ENCODE measurements around the gene GLRA3.

Gene GLRA3

GRCh38 chr4:174681723-174682300 lies 147.2 kb downstream of the GLRA3 start:
- TF ChIP-seq POLR2AphosphoS5 (IDR thresholded peaks at IDR 0.05; ENCODE audit: low read depth, low read length): no peak
- TF ChIP-seq TAF1 (IDR thresholded peaks at IDR 0.05; ENCODE audit: borderline replicate concordance, low read depth, low read length): no peak
- TF ChIP-seq POLR2A (IDR thresholded peaks at IDR 0.05; ENCODE audit: low read depth, low read length): no peak
- DNase-seq (ENCODE audit: insufficient read length): no peak

GRCh38 chr4:174674305-174674840 lies 154.7 kb downstream of the GLRA3 start:
- no peak for FAIRE-seq

More at GRCh38 chr4:174681723-174682300, 147.2 kb downstream of the GLRA3 start:
- FAIRE-seq: no peak

GRCh38 chr4:174673865-174674264 lies 155.2 kb downstream of the GLRA3 start:
- TF ChIP-seq POLR2A (IDR thresholded peaks at IDR 0.05; ENCODE audit: low read depth, low read length) (no peak), POLR2AphosphoS5 (IDR thresholded peaks at IDR 0.05; ENCODE audit: low read depth, low read length) (no peak), TAF1 (IDR thresholded peaks at IDR 0.05; ENCODE audit: borderline replicate concordance, low read depth, low read length) (no peak)
- FAIRE-seq: no peak
- DNase-seq (ENCODE audit: insufficient read length): no peak

More at GRCh38 chr4:174674305-174674840, 154.7 kb downstream of the GLRA3 start:
- no peak for DNase-seq (ENCODE audit: insufficient read length)
- TF ChIP-seq TAF1 (IDR thresholded peaks at IDR 0.05; ENCODE audit: borderline replicate concordance, low read depth, low read length): no peak
- TF ChIP-seq POLR2AphosphoS5 (IDR thresholded peaks at IDR 0.05; ENCODE audit: low read depth, low read length): no peak
- no peak for TF ChIP-seq POLR2A (IDR thresholded peaks at IDR 0.05; ENCODE audit: low read depth, low read length)

GRCh38 chr4:174672276-174672675 lies 156.8 kb downstream of the GLRA3 start:
- DNase-seq (ENCODE audit: insufficient read length) (no peak), FAIRE-seq (no peak)
- TF ChIP-seq POLR2A (IDR thresholded peaks at IDR 0.05; ENCODE audit: low read depth, low read length) (no peak), TAF1 (IDR thresholded peaks at IDR 0.05; ENCODE audit: borderline replicate concordance, low read depth, low read length) (no peak), POLR2AphosphoS5 (IDR thresholded peaks at IDR 0.05; ENCODE audit: low read depth, low read length) (no peak)

- no peak for DNase-seq (ENCODE audit: insufficient read length)
- FAIRE-seq: no peak
Observed at GRCh38 chr4:174669270-174669669, 159.8 kb downstream of the GLRA3 start.

GRCh38 chr4:174665799-174666198 lies 163.2 kb downstream of the GLRA3 start:
- no peak for DNase-seq (ENCODE audit: insufficient read length)
- TF ChIP-seq POLR2A (IDR thresholded peaks at IDR 0.05; ENCODE audit: low read depth, low read length) (no peak), TAF1 (IDR thresholded peaks at IDR 0.05; ENCODE audit: borderline replicate concordance, low read depth, low read length) (no peak), POLR2AphosphoS5 (IDR thresholded peaks at IDR 0.05; ENCODE audit: low read depth, low read length) (no peak)
- no peak for FAIRE-seq

More at GRCh38 chr4:174669270-174669669, 159.8 kb downstream of the GLRA3 start:
- TF ChIP-seq POLR2A (IDR thresholded peaks at IDR 0.05; ENCODE audit: low read depth, low read length) (no peak), TAF1 (IDR thresholded peaks at IDR 0.05; ENCODE audit: borderline replicate concordance, low read depth, low read length) (no peak), POLR2AphosphoS5 (IDR thresholded peaks at IDR 0.05; ENCODE audit: low read depth, low read length) (no peak)

GRCh38 chr4:174663216-174663615 lies 165.8 kb downstream of the GLRA3 start:
- no peak for DNase-seq (ENCODE audit: insufficient read length)
- no peak for FAIRE-seq
- no peak for TF ChIP-seq TAF1 (IDR thresholded peaks at IDR 0.05; ENCODE audit: borderline replicate concordance, low read depth, low read length)
- TF ChIP-seq POLR2AphosphoS5 (IDR thresholded peaks at IDR 0.05; ENCODE audit: low read depth, low read length): no peak
- no peak for TF ChIP-seq POLR2A (IDR thresholded peaks at IDR 0.05; ENCODE audit: low read depth, low read length)

- no peak for FAIRE-seq
- TF ChIP-seq TAF1 (IDR thresholded peaks at IDR 0.05; ENCODE audit: borderline replicate concordance, low read depth, low read length) (no peak), POLR2AphosphoS5 (IDR thresholded peaks at IDR 0.05; ENCODE audit: low read depth, low read length) (no peak), POLR2A (IDR thresholded peaks at IDR 0.05; ENCODE audit: low read depth, low read length) (no peak)
Observed at GRCh38 chr4:174658246-174658645, 170.8 kb downstream of the GLRA3 start.

GRCh38 chr4:174657472-174657871 lies 171.6 kb downstream of the GLRA3 start:
- TF ChIP-seq POLR2AphosphoS5 (IDR thresholded peaks at IDR 0.05; ENCODE audit: low read depth, low read length) (no peak), TAF1 (IDR thresholded peaks at IDR 0.05; ENCODE audit: borderline replicate concordance, low read depth, low read length) (no peak), POLR2A (IDR thresholded peaks at IDR 0.05; ENCODE audit: low read depth, low read length) (no peak)
- DNase-seq (ENCODE audit: insufficient read length) (no peak), FAIRE-seq (no peak)

More at GRCh38 chr4:174658246-174658645, 170.8 kb downstream of the GLRA3 start:
- no peak for DNase-seq (ENCODE audit: insufficient read length)

GRCh38 chr4:174654634-174655033 lies 174.4 kb downstream of the GLRA3 start:
- DNase-seq (ENCODE audit: insufficient read length) (no peak), FAIRE-seq (no peak)
- no peak for TF ChIP-seq POLR2A (IDR thresholded peaks at IDR 0.05; ENCODE audit: low read depth, low read length)
- TF ChIP-seq TAF1 (IDR thresholded peaks at IDR 0.05; ENCODE audit: borderline replicate concordance, low read depth, low read length): no peak
- no peak for TF ChIP-seq POLR2AphosphoS5 (IDR thresholded peaks at IDR 0.05; ENCODE audit: low read depth, low read length)

- FAIRE-seq (no peak), DNase-seq (ENCODE audit: insufficient read length) (no peak)
- TF ChIP-seq TAF1 (IDR thresholded peaks at IDR 0.05; ENCODE audit: borderline replicate concordance, low read depth, low read length) (no peak), POLR2AphosphoS5 (IDR thresholded peaks at IDR 0.05; ENCODE audit: low read depth, low read length) (no peak), POLR2A (IDR thresholded peaks at IDR 0.05; ENCODE audit: low read depth, low read length) (no peak)
Observed at GRCh38 chr4:174650711-174651355, 178.2 kb downstream of the GLRA3 start.

GRCh38 chr4:174648812-174649211 lies 180.2 kb downstream of the GLRA3 start:
- DNase-seq (ENCODE audit: insufficient read length): no peak
- TF ChIP-seq POLR2A (IDR thresholded peaks at IDR 0.05; ENCODE audit: low read depth, low read length): no peak
- no peak for TF ChIP-seq POLR2AphosphoS5 (IDR thresholded peaks at IDR 0.05; ENCODE audit: low read depth, low read length)
- TF ChIP-seq TAF1 (IDR thresholded peaks at IDR 0.05; ENCODE audit: borderline replicate concordance, low read depth, low read length): no peak
- FAIRE-seq: no peak

All from GM12892 (cell line).